GM21423 (cell line): Measurements from ENCODE around the gene KREMEN2.
A peak's percentile ranks its signal among the peaks of the same experiment; 100 is the strongest.
"Not testable (repeated sequence)": the region's sequence is repeated elsewhere in the genome, so short reads cannot be mapped to it uniquely, and the experiment has no call there.

Source experiments
- ATAC-seq: cut with Tn5 transposase; IDR thresholded peaks from one replicate; pipeline ENCODE4 v1.9.1; 2021; ENCODE audit warnings: mild to moderate bottlenecking, moderate library complexity; ENCODE audit not compliant: unreplicated experiment

Gene KREMEN2

GRCh38 chr16:2963723-2964474, at the start of gene KREMEN2:
Gene KREMEN2 (plus strand): TSS chr16:2964275. CDS start chr16:2964521, 246 bp downstream.
- no peak for ATAC-seq

- no peak for ATAC-seq
Measured at GRCh38 chr16:2915196-2915929, 48.7 kb upstream of the KREMEN2 start.

- no peak for ATAC-seq
Measured at GRCh38 chr16:2919511-2920255, 44.4 kb upstream of the KREMEN2 start.

- no peak for ATAC-seq
Measured at GRCh38 chr16:2923481-2923880, 40.6 kb upstream of the KREMEN2 start.

- no peak for ATAC-seq
Measured at GRCh38 chr16:2924901-2925755, 38.9 kb upstream of the KREMEN2 start.

GRCh38 chr16:2925951-2926649, 38.0 kb upstream of the KREMEN2 start:
- ATAC-seq = no peak

- no peak for ATAC-seq
Measured at GRCh38 chr16:2926650-2926999, 37.5 kb upstream of the KREMEN2 start.

GRCh38 chr16:2927010-2927646, 36.9 kb upstream of the KREMEN2 start:
- peak; percentile 73 for ATAC-seq

GRCh38 chr16:2928151-2928550, 35.9 kb upstream of the KREMEN2 start:
- not testable (repeated sequence) for ATAC-seq

- ATAC-seq = no peak
Measured at GRCh38 chr16:2928796-2929195, 35.3 kb upstream of the KREMEN2 start.

- ATAC-seq = no peak
Measured at GRCh38 chr16:2929693-2930092, 34.4 kb upstream of the KREMEN2 start.

- ATAC-seq = no peak
Measured at GRCh38 chr16:2930236-2930635, 33.8 kb upstream of the KREMEN2 start.

- not testable (repeated sequence) for ATAC-seq
Measured at GRCh38 chr16:2931231-2931914, 32.7 kb upstream of the KREMEN2 start.

GRCh38 chr16:2933136-2933535, 30.9 kb upstream of the KREMEN2 start:
- ATAC-seq = no peak

GRCh38 chr16:2933701-2934100, 30.4 kb upstream of the KREMEN2 start:
- no peak for ATAC-seq

- no peak for ATAC-seq
Measured at GRCh38 chr16:2934450-2934849, 29.6 kb upstream of the KREMEN2 start.

- no peak for ATAC-seq
Measured at GRCh38 chr16:2936436-2937011, 27.6 kb upstream of the KREMEN2 start.

- ATAC-seq = no peak
Measured at GRCh38 chr16:2937170-2937569, 26.9 kb upstream of the KREMEN2 start.

- ATAC-seq = no peak
Measured at GRCh38 chr16:2938206-2938605, 25.9 kb upstream of the KREMEN2 start.
